ENCODE results near the gene POLDIP2.

The POLDIP2 gene

GRCh38 chr17:28335959-28336871, 21.1 kb downstream of the POLDIP2 start:
- DNase-seq (ENCODE audit: low spot score), result peak; percentile 79

DNA sequence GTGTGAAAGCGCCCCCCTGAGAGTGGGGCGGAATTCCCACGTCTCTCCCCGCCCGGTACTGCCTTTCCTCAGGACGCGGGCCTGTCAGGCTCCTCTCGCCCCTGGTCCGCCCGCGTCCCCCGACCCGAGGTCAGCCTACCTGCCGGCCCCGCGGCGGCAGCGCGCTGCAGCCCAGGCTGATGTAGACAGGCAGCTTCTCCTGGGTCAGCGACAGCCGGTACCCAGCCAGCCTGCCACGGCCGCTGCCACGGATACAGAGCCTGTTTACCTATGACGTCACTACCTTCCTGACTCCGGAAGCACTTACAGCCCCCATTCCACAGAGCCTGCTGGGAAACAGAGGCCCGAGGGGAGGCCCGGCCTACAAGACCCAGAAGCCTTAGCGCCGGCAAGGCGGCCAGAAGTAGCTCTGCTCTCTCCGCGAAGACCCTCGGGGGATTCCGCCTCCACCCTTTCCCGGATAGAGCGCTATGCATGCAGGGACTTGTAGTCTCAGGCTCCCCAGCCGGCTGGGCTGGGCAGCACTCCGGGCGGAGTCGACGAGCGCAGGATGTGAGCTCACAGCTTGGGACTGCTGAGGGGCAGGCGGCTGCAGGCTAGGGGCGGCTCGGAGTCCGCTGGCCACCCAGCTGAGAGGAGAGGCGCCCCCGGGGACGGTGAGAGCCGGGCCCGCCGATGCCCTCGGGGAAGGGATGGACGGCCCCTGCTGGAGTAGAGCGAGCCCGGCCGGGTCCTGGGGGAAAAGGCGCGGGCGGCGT, 21.9 kb downstream of the POLDIP2 start, which contains the start of the genes IFT20 and TNFAIP1:
Gene IFT20 (minus strand): TSS at position 272 of the 758 bp plus-strand sequence. CDS start 3,487 bp downstream, outside the sequence.
Gene TNFAIP1 (plus strand): TSS at position 561 of the 758 bp plus-strand sequence. CDS start 3,761 bp downstream, outside the sequence.
- peak; percentile 96 for DNase-seq (ENCODE audit: low spot score)

DNA sequence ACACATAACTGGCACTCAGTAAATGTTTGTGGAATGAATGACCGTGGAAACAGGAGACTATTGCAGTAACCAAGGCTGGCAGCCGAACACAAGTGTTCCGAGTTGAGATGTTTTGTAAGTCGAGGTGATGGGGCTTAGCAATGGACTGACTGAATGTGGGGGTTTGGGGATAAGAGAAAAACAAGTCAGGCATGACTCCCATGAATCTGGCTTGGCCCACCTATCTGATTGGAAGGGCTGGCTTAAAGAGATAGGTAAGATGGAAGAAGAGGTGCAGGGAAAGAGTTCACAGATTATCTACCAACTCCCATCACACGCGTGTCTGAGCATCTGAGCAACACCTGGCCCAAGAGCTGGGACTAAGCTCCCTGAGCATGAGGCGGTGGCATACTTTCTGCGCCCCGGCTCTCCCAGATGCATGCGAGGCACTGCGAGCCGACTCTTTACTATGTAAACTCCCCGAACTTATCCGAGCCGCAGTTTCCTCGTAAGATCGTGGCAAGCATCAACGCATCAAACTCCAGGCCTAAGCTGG, 22.6 kb downstream of the POLDIP2 start:
- no peak for DNase-seq (ENCODE audit: low spot score)

DNA sequence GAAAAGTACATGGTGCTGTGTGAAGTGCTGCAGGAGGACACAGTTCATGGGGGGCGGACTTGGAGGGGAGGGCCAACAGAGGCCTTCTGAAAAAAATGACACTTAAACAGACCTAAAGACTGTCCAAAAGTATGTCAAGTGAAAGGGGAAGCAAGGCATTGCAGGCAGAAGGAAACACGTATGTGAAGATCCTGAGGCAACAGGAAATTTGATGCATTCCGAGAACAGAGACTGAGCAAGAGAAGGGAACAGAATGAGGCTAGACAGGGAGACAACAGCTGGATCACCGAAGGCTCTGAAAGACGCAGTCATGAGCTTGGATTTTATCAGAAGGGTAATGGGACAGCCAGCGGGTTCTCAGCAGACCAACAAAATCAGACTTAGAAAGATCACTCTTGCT, 23.2 kb downstream of the POLDIP2 start:
- DNase-seq (ENCODE audit: low spot score), result no peak

GRCh38 chr17:28333083-28333746, 24.1 kb downstream of the POLDIP2 start:
- DNase-seq (ENCODE audit: low spot score), result no peak

- no peak for DNase-seq (ENCODE audit: low spot score)
Observed at GRCh38 chr17:28331891-28332420, 25.4 kb downstream of the POLDIP2 start.

GRCh38 chr17:28330671-28331070, 26.7 kb downstream of the POLDIP2 start:
- no peak for DNase-seq (ENCODE audit: low spot score)

GRCh38 chr17:28328325-28328724, 29.0 kb downstream of the POLDIP2 start:
- no peak for DNase-seq (ENCODE audit: low spot score)

- DNase-seq (ENCODE audit: low spot score), result no peak
Observed at GRCh38 chr17:28327709-28328108, 29.6 kb downstream of the POLDIP2 start.

DNA sequence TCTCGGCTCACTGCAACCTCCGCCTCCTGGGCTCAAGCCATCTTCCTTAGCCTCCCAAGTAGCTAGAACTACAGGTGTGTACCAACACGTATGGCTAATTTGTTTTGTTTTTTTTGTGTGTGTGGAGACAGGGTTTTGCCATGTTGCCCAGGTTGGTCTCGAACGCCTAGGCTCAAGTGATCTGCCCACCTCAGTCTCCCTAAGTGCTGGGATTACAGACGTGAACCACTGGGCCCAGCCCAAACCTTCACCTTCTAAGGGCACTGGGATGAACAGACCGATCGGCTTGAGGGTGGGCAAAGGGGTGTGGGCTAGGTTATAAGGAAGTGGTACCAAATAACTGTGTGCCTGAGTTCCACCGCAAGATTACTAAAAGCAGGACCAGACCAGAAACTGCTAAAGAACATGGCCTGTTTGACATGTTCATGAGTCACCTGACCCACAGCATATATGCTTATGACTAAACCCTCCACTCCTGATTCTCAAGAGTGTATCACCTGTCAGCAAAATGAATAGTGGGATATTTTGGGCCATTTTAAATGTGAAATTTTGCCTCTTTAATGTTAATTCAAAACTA, 30.2 kb downstream of the POLDIP2 start:
- DNase-seq (ENCODE audit: low spot score), result no peak

DNA sequence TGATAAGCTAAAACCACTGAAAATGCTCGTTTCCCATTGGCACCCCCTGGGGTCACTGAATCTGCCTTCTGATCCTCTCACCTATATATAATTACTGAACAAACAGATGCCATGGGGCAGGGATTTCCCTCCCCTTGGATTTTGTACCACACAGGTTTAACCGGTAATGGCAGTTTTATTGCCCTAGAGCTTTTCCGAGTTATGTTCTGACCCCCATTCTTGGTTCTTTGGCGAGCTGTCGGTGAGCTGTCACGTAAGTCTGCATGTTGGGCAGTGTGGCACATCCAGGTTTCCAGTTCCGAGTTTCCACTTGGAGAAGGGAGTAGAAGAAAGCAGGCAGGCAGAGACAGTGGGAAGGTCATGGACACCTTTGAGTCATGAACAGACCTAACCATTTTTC, 31.2 kb downstream of the POLDIP2 start:
- no peak for DNase-seq (ENCODE audit: low spot score)

GRCh38 chr17:28325211-28325610, 32.1 kb downstream of the POLDIP2 start:
- DNase-seq (ENCODE audit: low spot score), result no peak

GRCh38 chr17:28324781-28325180, 32.5 kb downstream of the POLDIP2 start:
- DNase-seq (ENCODE audit: low spot score), result no peak

- DNase-seq (ENCODE audit: low spot score), result no peak
Observed at GRCh38 chr17:28324267-28324745, 33.0 kb downstream of the POLDIP2 start.

- DNase-seq (ENCODE audit: low spot score), result no peak
Observed at GRCh38 chr17:28320215-28321061, 36.9 kb downstream of the POLDIP2 start.

DNA sequence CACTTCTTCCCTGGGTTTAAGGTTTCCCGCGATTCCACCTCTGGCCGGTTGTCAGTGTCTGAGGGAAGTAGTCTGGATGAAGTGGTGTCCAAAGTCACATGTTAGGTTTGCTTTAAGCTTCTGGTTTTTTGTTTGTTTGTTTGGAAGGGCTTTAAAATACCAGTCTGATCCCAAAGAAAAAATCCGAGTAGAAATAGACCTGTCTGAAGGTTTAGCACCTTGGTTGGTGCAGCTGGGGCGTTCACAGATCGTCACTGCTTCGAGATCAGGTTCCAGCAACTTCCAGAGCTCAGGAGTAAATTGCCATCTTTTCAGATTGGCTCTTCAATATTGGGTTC, 37.8 kb downstream of the POLDIP2 start:
- DNase-seq (ENCODE audit: low spot score), result no peak

DNA sequence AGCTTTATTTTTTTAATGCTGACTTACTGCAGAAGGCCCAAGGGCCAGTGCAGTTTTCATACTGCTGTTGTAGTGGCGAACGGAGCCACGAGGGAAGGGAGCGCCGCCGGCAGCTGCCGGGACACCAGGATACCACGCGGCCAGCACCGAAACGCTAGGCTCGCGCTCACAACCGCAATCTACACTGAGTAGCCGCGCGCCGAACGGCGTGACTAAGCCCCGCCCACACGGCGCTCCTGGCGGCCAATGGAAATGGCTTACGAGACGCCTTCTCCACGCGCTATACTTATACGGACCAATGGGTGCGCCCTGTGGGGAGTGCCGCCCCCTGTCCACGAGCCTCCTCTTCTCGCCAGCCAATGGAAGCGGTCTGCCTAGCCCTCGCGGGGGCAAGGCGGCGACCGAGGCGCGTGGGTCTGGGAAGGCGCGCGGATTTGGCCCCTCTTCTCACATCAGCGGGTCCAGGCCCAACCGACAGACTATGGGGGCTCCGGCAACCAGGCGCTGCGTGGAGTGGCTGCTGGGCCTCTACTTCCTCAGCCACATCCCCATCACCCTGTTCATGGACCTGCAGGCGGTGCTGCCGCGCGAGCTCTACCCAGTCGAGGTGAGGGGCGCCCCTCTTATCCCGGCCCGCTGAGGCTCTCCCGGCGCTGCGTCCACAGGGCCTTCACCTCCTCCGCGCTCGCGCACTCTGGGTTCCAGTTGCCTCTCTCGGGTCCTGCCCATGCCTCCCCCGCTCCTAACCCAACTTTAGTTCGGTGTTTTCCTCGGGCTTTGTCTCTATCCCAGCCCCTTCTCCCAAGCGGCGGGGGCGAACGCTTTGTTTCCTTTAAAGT, 38.3 kb downstream of the POLDIP2 start, which contains the start of gene TMEM97:
Gene TMEM97 (plus strand): TSS at position 442 of the 839 bp plus-strand sequence. CDS start 40 bp downstream, at position 482.
- DNase-seq (ENCODE audit: low spot score), result peak; percentile 97

- DNase-seq (ENCODE audit: low spot score), result no peak
Observed at GRCh38 chr17:28317966-28318758, 39.2 kb downstream of the POLDIP2 start.
